Activated CD8-positive, alpha-beta memory T cell treated with anti-CD3 and anti-CD28 coated beads, Interleukin-2, amount 10 ng/mL, durations not matched to agents 7 days and 5 days (primary cell): Measurements from ENCODE around the gene MYL3. TPM values are rescaled to one million over a fixed set of nuclear protein-coding genes. Genes with fewer than 3 reads are reported as not detected.
A peak's percentile ranks its signal among the peaks of the same experiment; 100 is the strongest.

Source experiments
- ATAC-seq: fragments of 150-1000 bp; cut with Tn5 transposase; one replicate; pipeline ENCODE4 v1.10.0; 2021; ENCODE audit warnings: moderate library complexity
- CTCF ChIA-PET: fragments of 350-600 bp; sonication (Branson Sonifier 250); formaldehyde crosslinking; loops from one replicate; lab custom pipeline; 2021; ENCODE audit warnings: antibody characterized with exemption; lab: Charles Lee
- DNase-seq: peaks from one replicate; pipeline ENCODE4 v3.0.0-alpha.2; 2020
- H3K27ac Mint-ChIP-seq: one replicate; pipeline ENCODE4 v1.8.0; 2021; ENCODE audit warnings: mild to moderate bottlenecking, mixed read lengths
- H3K27me3 Mint-ChIP-seq: one replicate; pipeline ENCODE4 v1.8.0; 2021; ENCODE audit warnings: mixed read lengths
- H3K36me3 Mint-ChIP-seq: one replicate; pipeline ENCODE4 v1.8.0; 2021; ENCODE audit warnings: mild to moderate bottlenecking, mixed read lengths
- H3K4me1 Mint-ChIP-seq: one replicate; pipeline ENCODE4 v1.8.0; 2021; ENCODE audit warnings: mixed read lengths
- H3K4me3 Mint-ChIP-seq: one replicate; pipeline ENCODE4 v1.8.0; 2021; ENCODE audit warnings: mild to moderate bottlenecking, moderate library complexity, mixed read lengths
- H3K9me3 Mint-ChIP-seq: one replicate; pipeline ENCODE4 v1.8.0; 2022; ENCODE audit warnings: low read depth, mixed read lengths
- total RNA-seq, 2 experiments: library from RNA; stranded (reverse); gene quantifications; one replicate each; pipeline ENCODE4 v1.2.3, GENCODE V29; 2021

Gene MYL3
- total RNA-seq, 2 experiments from 2014 or later, result not detected

- H3K9me3 Mint-ChIP-seq, result no peaks in the 10 kb centered on the region
- CTCF ChIA-PET, result interaction anchor here (1.0 to 3.1 kb wide), 6 partner anchors 9 to 190 kb away, joined by 3 to 23 read pairs (median 11); no protein-coding TSS in a partner anchor
- H3K4me3 Mint-ChIP-seq, result no peak overlapping the region
- ATAC-seq (no peak), DNase-seq (no peak)
- H3K27me3 Mint-ChIP-seq, result peaks cover 46% of the 10 kb centered on the region
- peaks cover 12% of the 10 kb centered on the region for H3K4me1 Mint-ChIP-seq
- H3K27ac Mint-ChIP-seq, result no peak overlapping the region
- no peaks in the 10 kb centered on the region for H3K36me3 Mint-ChIP-seq
These were observed 33.1 kb upstream of the MYL3 start for GRCh38 chr3:46896386-46896785.

- no peaks in the 10 kb centered on the region for H3K36me3 Mint-ChIP-seq
- no peak for DNase-seq
- H3K4me3 Mint-ChIP-seq, result no peak overlapping the region
- CTCF ChIA-PET, result interaction anchor here (0.8 to 3.1 kb wide), 13 partner anchors 9 to 193 kb away, joined by 3 to 23 read pairs (median 5); no protein-coding TSS in a partner anchor
- H3K27ac Mint-ChIP-seq, result no peak overlapping the region
- peaks cover 12% of the 10 kb centered on the region for H3K4me1 Mint-ChIP-seq
- no peak for ATAC-seq
- peaks cover 52% of the 10 kb centered on the region for H3K27me3 Mint-ChIP-seq
- H3K9me3 Mint-ChIP-seq, result no peaks in the 10 kb centered on the region
These were observed 32.5 kb upstream of the MYL3 start for GRCh38 chr3:46895761-46896160.

- Mint-ChIP-seq H3K4me3 (no peak overlapping the region), H3K27ac (no peak overlapping the region), H3K9me3 (no peaks in the 10 kb centered on the region), H3K36me3 (no peaks in the 10 kb centered on the region), H3K27me3 (peaks cover 55% of the 10 kb centered on the region), H3K4me1 (peaks cover 12% of the 10 kb centered on the region)
- ATAC-seq, result peak; percentile 86
- peak; percentile 80 for DNase-seq
- CTCF ChIA-PET, result interaction anchor here (0.5 to 3.1 kb wide), 19 partner anchors 9 to 333 kb away, joined by 3 to 23 read pairs (median 3); partner anchors contain the start of gene PTH1R
These were observed 32.0 kb upstream of the MYL3 start for GRCh38 chr3:46895204-46895660.

GRCh38 chr3:46894256-46894655 lies 31.0 kb upstream of the MYL3 start:
- no peak overlapping the region for H3K27ac Mint-ChIP-seq
- DNase-seq, result no peak
- CTCF ChIA-PET, result interaction anchor here (0.7 to 3.1 kb wide), 13 partner anchors 8 to 1346 kb away, joined by 3 to 23 read pairs (median 4); partner anchors contain the start of gene PTH1R
- no peak overlapping the region for H3K4me3 Mint-ChIP-seq
- H3K36me3 Mint-ChIP-seq, result no peaks in the 10 kb centered on the region
- ATAC-seq, result no peak
- peaks cover 60% of the 10 kb centered on the region for H3K27me3 Mint-ChIP-seq
- peaks cover 12% of the 10 kb centered on the region for H3K4me1 Mint-ChIP-seq
- H3K9me3 Mint-ChIP-seq, result no peaks in the 10 kb centered on the region

GRCh38 chr3:46893763-46894162 lies 30.5 kb upstream of the MYL3 start:
- peaks cover 55% of the 10 kb centered on the region for H3K27me3 Mint-ChIP-seq
- H3K4me3 Mint-ChIP-seq, result no peak overlapping the region
- ATAC-seq, result no peak
- H3K9me3 Mint-ChIP-seq, result no peaks in the 10 kb centered on the region
- CTCF ChIA-PET, result interaction anchor here (1.2 to 3.1 kb wide), 4 partner anchors 8 to 195 kb away, joined by 3 to 23 read pairs (median 17); no protein-coding TSS in a partner anchor
- H3K4me1 Mint-ChIP-seq, result peaks cover 8% of the 10 kb centered on the region
- DNase-seq, result no peak
- no peak overlapping the region for H3K27ac Mint-ChIP-seq
- H3K36me3 Mint-ChIP-seq, result no peaks in the 10 kb centered on the region

- H3K4me3 Mint-ChIP-seq, result no peak overlapping the region
- ATAC-seq, result no peak
- peaks cover 6% of the 10 kb centered on the region for H3K4me1 Mint-ChIP-seq
- H3K27me3 Mint-ChIP-seq, result peaks cover 54% of the 10 kb centered on the region
- H3K36me3 Mint-ChIP-seq, result no peaks in the 10 kb centered on the region
- CTCF ChIA-PET, result interaction anchor here (1.1 to 3.0 kb wide), 2 partner anchors 16 kb away, joined by 3 to 17 read pairs; no protein-coding TSS in a partner anchor
- H3K9me3 Mint-ChIP-seq, result no peaks in the 10 kb centered on the region
- DNase-seq, result no peak
- H3K27ac Mint-ChIP-seq, result no peak overlapping the region
These were observed 30.0 kb upstream of the MYL3 start for GRCh38 chr3:46893146-46893748.

GRCh38 chr3:46892285-46893145 lies 29.3 kb upstream of the MYL3 start:
- CTCF ChIA-PET, result interaction anchor here (1.1 to 2.3 kb wide), 3 partner anchors 17 to 47 kb away, joined by 3 to 10 read pairs (median 7); no protein-coding TSS in a partner anchor
- H3K36me3 Mint-ChIP-seq, result no peaks in the 10 kb centered on the region

GRCh38 chr3:46891132-46891531 lies 27.9 kb upstream of the MYL3 start:
- CTCF ChIA-PET, result interaction anchor here (1.7 to 2.3 kb wide), 3 partner anchors 18 to 45 kb away, joined by 4 to 10 read pairs (median 7); no protein-coding TSS in a partner anchor
- Mint-ChIP-seq H3K4me3 (no peak overlapping the region), H3K27me3 (peaks cover 65% of the 10 kb centered on the region), H3K36me3 (no peaks in the 10 kb centered on the region), H3K27ac (no peak overlapping the region), H3K4me1 (peaks cover 3% of the 10 kb centered on the region), H3K9me3 (no peaks in the 10 kb centered on the region)
- ATAC-seq (no peak), DNase-seq (no peak)

More at GRCh38 chr3:46892285-46893145, 29.3 kb upstream of the MYL3 start:
- Mint-ChIP-seq H3K4me1 (peaks cover 3% of the 10 kb centered on the region), H3K9me3 (no peaks in the 10 kb centered on the region), H3K27me3 (peaks cover 59% of the 10 kb centered on the region), H3K27ac (no peak overlapping the region), H3K4me3 (peak overlapping the region; percentile 51)
- DNase-seq (no peak), ATAC-seq (peak; percentile 15)

GRCh38 chr3:46890132-46890531 lies 26.9 kb upstream of the MYL3 start:
- no peaks in the 10 kb centered on the region for H3K36me3 Mint-ChIP-seq
- H3K27ac Mint-ChIP-seq, result no peak overlapping the region
- CTCF ChIA-PET, result interaction anchor here (0.5 to 2.3 kb wide), 5 partner anchors 12 to 185 kb away, joined by 3 to 10 read pairs (median 4); partner anchors contain the start of gene PTH1R
- DNase-seq, result no peak
- peaks cover 3% of the 10 kb centered on the region for H3K4me1 Mint-ChIP-seq
- ATAC-seq, result no peak
- H3K27me3 Mint-ChIP-seq, result peaks cover 68% of the 10 kb centered on the region
- no peak overlapping the region for H3K4me3 Mint-ChIP-seq
- H3K9me3 Mint-ChIP-seq, result no peaks in the 10 kb centered on the region

GRCh38 chr3:46889381-46890110 lies 26.3 kb upstream of the MYL3 start:
- Mint-ChIP-seq H3K36me3 (no peaks in the 10 kb centered on the region), H3K4me1 (peaks cover 3% of the 10 kb centered on the region), H3K4me3 (no peak overlapping the region), H3K27me3 (peaks cover 72% of the 10 kb centered on the region), H3K9me3 (no peaks in the 10 kb centered on the region), H3K27ac (no peak overlapping the region)
- DNase-seq (no peak), ATAC-seq (no peak)
- CTCF ChIA-PET, result interaction anchor here (0.8 to 1.7 kb wide), 2 partner anchors 11 to 20 kb away, joined by 3 to 4 read pairs; partner anchors contain the start of gene PTH1R

- H3K27me3 Mint-ChIP-seq, result peaks cover 73% of the 10 kb centered on the region
- CTCF ChIA-PET, result interaction anchor here (1.2 to 1.5 kb wide), 2 partner anchors 15 to 181 kb away, joined by 3 to 4 read pairs; no protein-coding TSS in a partner anchor
- no peak overlapping the region for H3K27ac Mint-ChIP-seq
- no peaks in the 10 kb centered on the region for H3K9me3 Mint-ChIP-seq
- no peak for DNase-seq
- H3K36me3 Mint-ChIP-seq, result no peaks in the 10 kb centered on the region
- H3K4me1 Mint-ChIP-seq, result peaks cover 3% of the 10 kb centered on the region
- no peak for ATAC-seq
- no peak overlapping the region for H3K4me3 Mint-ChIP-seq
These were observed 25.5 kb upstream of the MYL3 start for GRCh38 chr3:46888705-46889104.

GRCh38 chr3:46887980-46888494 lies 24.8 kb upstream of the MYL3 start:
- H3K36me3 Mint-ChIP-seq, result no peaks in the 10 kb centered on the region
- no peak overlapping the region for H3K4me3 Mint-ChIP-seq
- DNase-seq (no peak), ATAC-seq (no peak)
- no peaks in the 10 kb centered on the region for H3K9me3 Mint-ChIP-seq
- H3K27ac Mint-ChIP-seq, result no peak overlapping the region
- H3K27me3 Mint-ChIP-seq, result peaks cover 70% of the 10 kb centered on the region
- peaks cover 3% of the 10 kb centered on the region for H3K4me1 Mint-ChIP-seq
- CTCF ChIA-PET, result interaction anchor here (1.2 to 1.5 kb wide), 2 partner anchors 15 to 180 kb away, joined by 3 to 4 read pairs; no protein-coding TSS in a partner anchor
